ENCODE measurements around the gene DSCAML1.

The DSCAML1 gene

GRCh38 chr11:117548876-117549275 is 248.1 kb downstream of the DSCAML1 start:
- Histone ChIP-seq H3K27me3 (ENCODE audit: low read depth, low read length) (0 out of 2 replicates have a peak, but pooled peaks cover 6% of the 10 kb centered on the region), H4K20me1 (ENCODE audit: insufficient read depth, low read length) (no peaks in the 10 kb centered on the region), H2AFZ (ENCODE audit: low read depth, low read length) (no peak overlapping the region), H3K4me3 (ENCODE audit: low read length) (no peak overlapping the region), H3K4me1 (ENCODE audit: low read length) (no peaks in the 10 kb centered on the region), H3K9ac (ENCODE audit: low read length) (no peak overlapping the region), H3K9me3 (ENCODE audit: insufficient read depth, low read length) (no peaks in the 10 kb centered on the region), H3K4me2 (ENCODE audit: low read length) (no peak overlapping the region), H3K79me2 (ENCODE audit: low read length) (no peaks in the 10 kb centered on the region), H3K27ac (ENCODE audit: low read length) (no peak overlapping the region), H3K36me3 (replicated peaks; ENCODE audit: low read depth, low read length) (no peaks in the 10 kb centered on the region)
- TF ChIP-seq, protein P1, sequence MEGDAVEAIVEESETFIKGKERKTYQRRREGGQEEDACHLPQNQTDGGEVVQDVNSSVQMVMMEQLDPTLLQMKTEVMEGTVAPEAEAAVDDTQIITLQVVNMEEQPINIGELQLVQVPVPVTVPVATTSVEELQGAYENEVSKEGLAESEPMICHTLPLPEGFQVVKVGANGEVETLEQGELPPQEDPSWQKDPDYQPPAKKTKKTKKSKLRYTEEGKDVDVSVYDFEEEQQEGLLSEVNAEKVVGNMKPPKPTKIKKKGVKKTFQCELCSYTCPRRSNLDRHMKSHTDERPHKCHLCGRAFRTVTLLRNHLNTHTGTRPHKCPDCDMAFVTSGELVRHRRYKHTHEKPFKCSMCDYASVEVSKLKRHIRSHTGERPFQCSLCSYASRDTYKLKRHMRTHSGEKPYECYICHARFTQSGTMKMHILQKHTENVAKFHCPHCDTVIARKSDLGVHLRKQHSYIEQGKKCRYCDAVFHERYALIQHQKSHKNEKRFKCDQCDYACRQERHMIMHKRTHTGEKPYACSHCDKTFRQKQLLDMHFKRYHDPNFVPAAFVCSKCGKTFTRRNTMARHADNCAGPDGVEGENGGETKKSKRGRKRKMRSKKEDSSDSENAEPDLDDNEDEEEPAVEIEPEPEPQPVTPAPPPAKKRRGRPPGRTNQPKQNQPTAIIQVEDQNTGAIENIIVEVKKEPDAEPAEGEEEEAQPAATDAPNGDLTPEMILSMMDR (IDR thresholded peaks at IDR 0.05; ENCODE audit: low read depth, low read length): no peak
- no peak for TF ChIP-seq EZH2phosphoT487 (IDR thresholded peaks at IDR 0.05; ENCODE audit: low read depth)

DNA sequence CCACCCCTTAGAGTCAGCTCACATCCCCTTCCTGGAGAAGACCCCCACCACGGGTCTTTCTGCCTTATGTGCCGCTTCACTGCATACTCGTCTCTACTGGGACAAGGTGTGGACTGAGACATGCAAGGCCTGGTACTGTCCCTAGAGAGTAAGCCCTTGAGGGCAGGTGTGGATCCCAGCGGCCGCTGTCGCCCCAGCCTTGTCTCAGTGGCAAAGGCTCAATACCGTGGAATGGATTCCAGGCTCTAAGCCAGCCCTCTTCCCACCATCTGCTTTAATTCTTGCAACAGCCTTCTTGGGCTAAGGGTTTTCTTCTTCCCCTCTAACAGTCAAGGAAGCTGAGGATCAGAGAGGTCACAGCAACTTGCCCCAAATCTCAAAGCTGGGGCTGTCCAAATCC is 249.1 kb downstream of the DSCAML1 start:
- no peak overlapping the region for H3K4me3 ChIP-seq (ENCODE audit: low read length)
- TF ChIP-seq EZH2phosphoT487 (IDR thresholded peaks at IDR 0.05; ENCODE audit: low read depth): no peak
- TF ChIP-seq, protein P1 (IDR thresholded peaks at IDR 0.05; ENCODE audit: low read depth, low read length): no peak
- H3K4me1 ChIP-seq (ENCODE audit: low read length): no peaks in the 10 kb centered on the region
- no peak overlapping the region for H3K27ac ChIP-seq (ENCODE audit: low read length)
- H3K36me3 ChIP-seq (replicated peaks; ENCODE audit: low read depth, low read length): no peaks in the 10 kb centered on the region
- H3K9ac ChIP-seq (ENCODE audit: low read length): no peak overlapping the region
- no peak overlapping the region for H2AFZ ChIP-seq (ENCODE audit: low read depth, low read length)
- H3K79me2 ChIP-seq (ENCODE audit: low read length): no peaks in the 10 kb centered on the region
- H3K9me3 ChIP-seq (ENCODE audit: insufficient read depth, low read length): no peaks in the 10 kb centered on the region
- H3K27me3 ChIP-seq (ENCODE audit: low read depth, low read length): peaks cover 8% of the 10 kb centered on the region; the same call in 1 of the 2 replicates
- H3K4me2 ChIP-seq (ENCODE audit: low read length): no peak overlapping the region
- H4K20me1 ChIP-seq (ENCODE audit: insufficient read depth, low read length): no peaks in the 10 kb centered on the region

DNA sequence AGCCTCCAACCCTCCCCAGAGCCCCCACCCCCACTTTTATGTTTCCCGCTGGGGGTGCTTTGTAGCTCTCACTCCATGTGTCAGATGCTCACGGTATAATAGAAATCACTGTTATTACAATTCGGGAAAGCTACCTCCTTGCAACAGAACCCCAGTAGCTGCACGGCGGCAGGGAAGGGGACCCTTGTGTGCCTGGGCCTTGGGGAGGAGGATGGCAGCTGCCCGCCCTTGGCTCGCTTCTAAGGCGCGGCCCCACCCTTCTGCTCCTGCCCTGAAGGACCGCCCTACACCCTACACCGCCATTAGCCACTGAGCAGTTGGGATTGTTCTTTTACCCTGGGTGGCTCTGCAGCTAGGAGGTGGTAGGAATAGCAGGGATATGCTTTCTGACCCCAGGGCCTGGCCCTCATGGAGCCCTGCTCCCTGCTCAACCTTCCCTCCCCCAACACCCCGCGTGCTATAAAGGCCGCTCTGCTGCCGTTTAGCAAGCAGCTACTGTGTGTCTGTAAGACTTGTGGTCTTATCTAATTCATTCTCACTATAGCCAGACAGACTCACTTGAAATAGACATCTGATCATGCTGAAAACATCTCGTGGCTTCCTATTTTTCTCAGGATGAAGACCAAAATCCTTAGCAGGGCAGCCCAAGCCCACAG is 249.7 kb downstream of the DSCAML1 start:
- Histone ChIP-seq H3K27ac (ENCODE audit: low read length) (no peak overlapping the region), H3K27me3 (ENCODE audit: low read depth, low read length) (peaks cover 11% of the 10 kb centered on the region; the same call in 1 of the 2 replicates), H3K79me2 (ENCODE audit: low read length) (no peaks in the 10 kb centered on the region), H3K9me3 (ENCODE audit: insufficient read depth, low read length) (no peaks in the 10 kb centered on the region), H2AFZ (ENCODE audit: low read depth, low read length) (no peak overlapping the region), H4K20me1 (ENCODE audit: insufficient read depth, low read length) (no peaks in the 10 kb centered on the region), H3K4me1 (ENCODE audit: low read length) (no peaks in the 10 kb centered on the region), H3K36me3 (replicated peaks; ENCODE audit: low read depth, low read length) (no peaks in the 10 kb centered on the region), H3K9ac (ENCODE audit: low read length) (no peak overlapping the region), H3K4me2 (ENCODE audit: low read length) (no peak overlapping the region), H3K4me3 (ENCODE audit: low read length) (no peak overlapping the region)
- TF ChIP-seq, protein P1 (IDR thresholded peaks at IDR 0.05; ENCODE audit: low read depth, low read length): no peak
- TF ChIP-seq EZH2phosphoT487 (IDR thresholded peaks at IDR 0.05; ENCODE audit: low read depth): no peak

DNA sequence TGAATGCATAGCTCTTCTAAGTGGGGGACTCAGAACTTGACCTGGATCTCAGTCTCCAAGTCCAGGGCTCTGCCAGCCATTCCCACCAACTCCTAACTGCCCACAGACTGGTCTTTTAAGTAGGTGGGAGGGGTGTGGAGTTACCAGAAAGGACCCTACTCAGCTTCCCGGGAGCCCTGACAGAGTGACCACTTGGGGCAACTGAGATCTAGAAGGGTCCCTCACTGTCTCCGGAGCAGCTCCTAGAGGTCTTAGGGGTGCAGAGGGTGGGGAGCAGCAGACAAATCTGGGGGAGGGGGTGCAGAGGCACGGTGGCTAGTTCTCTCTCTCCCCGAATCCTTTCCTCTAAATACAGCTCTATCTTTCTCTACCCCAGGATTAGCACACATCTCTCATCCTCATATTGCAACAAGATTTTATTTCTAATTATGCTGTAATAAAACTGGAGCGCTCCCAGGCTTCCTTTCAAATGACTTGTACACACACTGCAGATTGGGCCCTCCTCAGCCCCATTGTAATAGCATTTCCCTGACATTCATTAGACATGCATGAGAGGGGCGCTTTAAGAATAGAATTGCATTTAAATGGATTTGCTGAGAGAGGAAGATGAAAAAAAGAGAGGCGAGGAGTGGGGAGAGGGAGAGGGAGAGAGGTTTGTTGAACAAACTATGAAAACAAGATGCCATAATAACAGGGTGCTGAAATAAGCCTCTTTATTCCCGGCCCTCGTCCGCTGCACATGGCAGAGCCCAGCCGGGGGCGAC is 250.4 kb downstream of the DSCAML1 start:
- Histone ChIP-seq H3K36me3 (replicated peaks; ENCODE audit: low read depth, low read length) (no peaks in the 10 kb centered on the region), H3K4me3 (ENCODE audit: low read length) (no peak overlapping the region), H3K9ac (ENCODE audit: low read length) (no peak overlapping the region), H4K20me1 (ENCODE audit: insufficient read depth, low read length) (no peaks in the 10 kb centered on the region), H3K27me3 (ENCODE audit: low read depth, low read length) (peaks cover 12% of the 10 kb centered on the region; the same call in 1 of the 2 replicates), H3K4me1 (ENCODE audit: low read length) (no peaks in the 10 kb centered on the region), H3K9me3 (ENCODE audit: insufficient read depth, low read length) (no peaks in the 10 kb centered on the region), H3K79me2 (ENCODE audit: low read length) (no peaks in the 10 kb centered on the region), H3K4me2 (ENCODE audit: low read length) (no peak overlapping the region), H3K27ac (ENCODE audit: low read length) (no peak overlapping the region), H2AFZ (ENCODE audit: low read depth, low read length) (no peak overlapping the region)
- no peak for TF ChIP-seq EZH2phosphoT487 (IDR thresholded peaks at IDR 0.05; ENCODE audit: low read depth)
